ENCODE results near the gene TTC29. TPM values are rescaled to one million over a fixed set of nuclear protein-coding genes. Genes with fewer than 3 reads are reported as not detected.

TTC29 gene
- total RNA-seq, 1 experiment from 2014 or later = 0.09 TPM

- TF ChIP-seq TEAD1 (CRISPR knock-in tag; IDR thresholded peaks at IDR 0.05) (no peak), GABPB1 (CRISPR knock-in tag; IDR thresholded peaks at IDR 0.05) (no peak), IRF2 (CRISPR knock-in tag; IDR thresholded peaks at IDR 0.05; ENCODE audit: borderline replicate concordance, low read depth) (no peak), ZNF396 (CRISPR knock-in tag; IDR thresholded peaks at IDR 0.05; ENCODE audit: borderline replicate concordance) (no peak), NR3C1 (CRISPR knock-in tag; conservative IDR thresholded peaks at IDR 0.05; ENCODE audit: low read depth) (no peak), FOXJ3 (CRISPR knock-in tag; IDR thresholded peaks at IDR 0.05; ENCODE audit: borderline replicate concordance) (no peak), ELF4 (CRISPR knock-in tag; IDR thresholded peaks at IDR 0.05; ENCODE audit: low read depth) (no peak), ZNF138 (CRISPR knock-in tag; conservative IDR thresholded peaks at IDR 0.05) (no peak), ZBTB43 (CRISPR knock-in tag; IDR thresholded peaks at IDR 0.05) (no peak), ZNF281 (CRISPR knock-in tag; IDR thresholded peaks at IDR 0.05) (no peak), NR2C2 (CRISPR knock-in tag; IDR thresholded peaks at IDR 0.05) (no peak)
- Mint-ChIP-seq H3K4me1 (no peaks in the 10 kb centered on the region), H3K27me3 (ENCODE audit: low read depth) (no peaks in the 10 kb centered on the region), H3K36me3 (no peaks in the 10 kb centered on the region), H3K9me3 (no peaks in the 10 kb centered on the region), H3K27ac (no peak overlapping the region), H3K4me3 (no peak overlapping the region)
- DNase-seq (ENCODE audit: low spot score) = no peak
- POLR2A ChIA-PET = no interaction called here
- CTCF ChIA-PET = no interaction called here
- ATAC-seq = no peak
These were observed 111.2 kb downstream of the TTC29 start for GRCh38 chr4:146834263-146835034.

GRCh38 chr4:146833530-146833929 lies 112.1 kb downstream of the TTC29 start:
- H3K36me3 Mint-ChIP-seq = no peaks in the 10 kb centered on the region
- DNase-seq (ENCODE audit: low spot score) (no peak), ATAC-seq (no peak)
- H3K27ac Mint-ChIP-seq = no peak overlapping the region
- H3K9me3 Mint-ChIP-seq = no peaks in the 10 kb centered on the region
- CTCF ChIA-PET = no interaction called here
- no peak overlapping the region for H3K4me3 Mint-ChIP-seq
- TF ChIP-seq ZNF425 (CRISPR knock-in tag; conservative IDR thresholded peaks at IDR 0.05) (no peak), RORB (CRISPR knock-in tag; IDR thresholded peaks at IDR 0.05) (no peak), ZNF232 (CRISPR knock-in tag; IDR thresholded peaks at IDR 0.05) (no peak), ZNF281 (CRISPR knock-in tag; IDR thresholded peaks at IDR 0.05) (no peak), ZNF263 (CRISPR knock-in tag; IDR thresholded peaks at IDR 0.05; ENCODE audit: low read depth) (no peak), E2F4 (CRISPR knock-in tag; IDR thresholded peaks at IDR 0.05; ENCODE audit: borderline replicate concordance, low read depth) (no peak), ZNF512 (CRISPR knock-in tag; IDR thresholded peaks at IDR 0.05; ENCODE audit: borderline replicate concordance) (no peak), ATF3 (CRISPR knock-in tag; conservative IDR thresholded peaks at IDR 0.05) (no peak), ZNF416 (CRISPR knock-in tag; IDR thresholded peaks at IDR 0.05) (no peak), FOXP4 (CRISPR knock-in tag; IDR thresholded peaks at IDR 0.05) (no peak)
- no peaks in the 10 kb centered on the region for H3K4me1 Mint-ChIP-seq
- POLR2A ChIA-PET = no interaction called here
- no peaks in the 10 kb centered on the region for H3K27me3 Mint-ChIP-seq (ENCODE audit: low read depth)
